ENCODE measurements around the gene PDE11A. TPM values are rescaled to one million over a fixed set of nuclear protein-coding genes. Genes with fewer than 3 reads are reported as not detected.
"Not testable (repeated sequence)": the region's sequence is repeated elsewhere in the genome, so short reads cannot be mapped to it uniquely, and the experiment has no call there.

The PDE11A gene
- total RNA-seq, 4 donors from 2014 or later: 0.11 to 1.2 (median 0.26) TPM

DNA sequence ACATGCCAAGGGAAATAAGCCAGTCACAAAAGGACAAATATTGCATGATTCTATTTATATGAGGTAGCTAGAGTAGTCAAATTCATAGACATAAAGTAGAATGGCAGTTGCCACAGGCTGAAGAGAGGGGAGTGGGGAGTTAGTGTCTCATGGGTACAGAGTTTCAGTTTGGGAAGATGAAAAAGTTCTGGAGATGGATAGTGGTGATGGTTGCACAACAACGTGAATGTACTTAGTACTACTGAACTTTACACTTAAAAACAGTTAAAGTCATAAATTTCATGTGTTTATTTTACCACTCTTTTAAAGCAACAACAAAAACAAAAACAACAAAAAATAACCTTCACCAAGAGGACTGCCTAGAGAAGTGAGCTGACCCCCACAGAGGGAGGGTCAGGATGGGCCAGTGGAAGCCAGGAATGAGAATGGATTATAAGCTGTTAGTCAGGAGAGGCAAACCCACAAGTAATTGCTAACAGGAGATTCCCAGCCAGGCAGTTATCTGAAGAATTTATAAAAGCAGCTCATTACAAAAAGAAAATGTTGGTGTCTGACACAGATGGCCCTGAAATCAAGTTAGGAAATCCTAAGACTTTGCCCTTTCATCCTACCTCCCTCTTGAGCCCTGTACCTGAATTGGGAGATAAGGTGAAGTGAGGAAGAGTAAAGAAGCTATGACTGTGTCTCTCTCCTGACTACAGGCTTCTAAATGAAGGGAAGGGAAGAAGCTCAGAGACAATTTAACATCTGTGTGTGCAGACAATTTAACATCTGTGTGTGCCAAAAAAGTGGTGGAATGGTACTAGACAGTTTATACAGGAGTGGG lies 263.4 kb downstream of the PDE11A start:
- H3K4me3 ChIP-seq (ENCODE audit: low read depth, poor library complexity, severe bottlenecking): no peak overlapping the region
- TF ChIP-seq POLR2A (IDR thresholded peaks at IDR 0.05): no peak
- 76 to 81% methylated on average over 1 of the region's 1 CpG for WGBS, 2 donors
- intact Hi-C loops (cut with DNase I; ENCODE audit: low total_unique reads): no loop called here
- no peak for DNase-seq (ENCODE audit: low spot score in 2 of 2)

DNA sequence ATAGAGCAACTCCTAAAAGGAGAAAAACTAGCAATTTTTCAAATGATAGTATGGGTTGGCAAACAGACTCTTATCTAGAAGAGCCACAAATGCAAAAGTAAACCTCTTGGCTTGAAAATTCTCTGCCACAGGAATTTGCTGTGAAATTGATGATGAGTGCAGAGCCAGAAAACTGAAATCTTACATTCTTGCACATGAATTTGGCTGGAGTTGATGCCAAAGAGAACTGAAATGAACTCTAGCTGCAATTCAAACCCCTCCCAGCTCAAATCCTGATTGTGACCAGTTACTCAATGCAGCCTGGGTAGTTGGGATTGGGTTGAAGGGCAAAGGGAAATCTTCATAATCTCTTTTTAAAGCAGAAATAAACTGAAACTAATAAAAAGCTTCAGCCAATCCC lies 266.6 kb downstream of the PDE11A start:
- no peak for TF ChIP-seq POLR2A (IDR thresholded peaks at IDR 0.05)
- TF ChIP-seq, protein P1, sequence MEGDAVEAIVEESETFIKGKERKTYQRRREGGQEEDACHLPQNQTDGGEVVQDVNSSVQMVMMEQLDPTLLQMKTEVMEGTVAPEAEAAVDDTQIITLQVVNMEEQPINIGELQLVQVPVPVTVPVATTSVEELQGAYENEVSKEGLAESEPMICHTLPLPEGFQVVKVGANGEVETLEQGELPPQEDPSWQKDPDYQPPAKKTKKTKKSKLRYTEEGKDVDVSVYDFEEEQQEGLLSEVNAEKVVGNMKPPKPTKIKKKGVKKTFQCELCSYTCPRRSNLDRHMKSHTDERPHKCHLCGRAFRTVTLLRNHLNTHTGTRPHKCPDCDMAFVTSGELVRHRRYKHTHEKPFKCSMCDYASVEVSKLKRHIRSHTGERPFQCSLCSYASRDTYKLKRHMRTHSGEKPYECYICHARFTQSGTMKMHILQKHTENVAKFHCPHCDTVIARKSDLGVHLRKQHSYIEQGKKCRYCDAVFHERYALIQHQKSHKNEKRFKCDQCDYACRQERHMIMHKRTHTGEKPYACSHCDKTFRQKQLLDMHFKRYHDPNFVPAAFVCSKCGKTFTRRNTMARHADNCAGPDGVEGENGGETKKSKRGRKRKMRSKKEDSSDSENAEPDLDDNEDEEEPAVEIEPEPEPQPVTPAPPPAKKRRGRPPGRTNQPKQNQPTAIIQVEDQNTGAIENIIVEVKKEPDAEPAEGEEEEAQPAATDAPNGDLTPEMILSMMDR (IDR thresholded peaks at IDR 0.05): no peak
- H3K4me3 ChIP-seq (ENCODE audit: low read depth, poor library complexity, severe bottlenecking): no peak overlapping the region
- DNase-seq (ENCODE audit: low spot score in 2 of 2): no peak
- intact Hi-C loops (cut with DNase I; ENCODE audit: low total_unique reads): no loop called here

- H3K4me3 ChIP-seq (ENCODE audit: low read depth, poor library complexity, severe bottlenecking): no peak overlapping the region
- intact Hi-C loops (cut with DNase I; ENCODE audit: low total_unique reads): no loop called here
- 27 to 48% methylated on average over 1 of the region's 1 CpG for WGBS, 2 donors
- TF ChIP-seq POLR2A (IDR thresholded peaks at IDR 0.05): no peak
- TF ChIP-seq, protein P1 (IDR thresholded peaks at IDR 0.05): no peak
- no peak for DNase-seq (ENCODE audit: low spot score in 2 of 2)
Measured at GRCh38 chr2:177799531-177799930, 273.0 kb downstream of the PDE11A start.

- 16 to 28% methylated on average over 1 of the region's 1 CpG for WGBS, 2 donors
- no peak overlapping the region for H3K4me3 ChIP-seq (ENCODE audit: low read depth, poor library complexity, severe bottlenecking)
- intact Hi-C loops (cut with DNase I; ENCODE audit: low total_unique reads): no loop called here
- no peak for DNase-seq (ENCODE audit: low spot score in 2 of 2)
- TF ChIP-seq, protein P1 (IDR thresholded peaks at IDR 0.05): no peak
- TF ChIP-seq POLR2A (IDR thresholded peaks at IDR 0.05): no peak
Measured at GRCh38 chr2:177797808-177798207, 274.8 kb downstream of the PDE11A start.

GRCh38 chr2:177796654-177797415 lies 275.7 kb downstream of the PDE11A start:
- intact Hi-C loops (cut with DNase I; ENCODE audit: low total_unique reads): no loop called here
- TF ChIP-seq POLR2A (IDR thresholded peaks at IDR 0.05): no peak
- TF ChIP-seq, protein P1 (IDR thresholded peaks at IDR 0.05): no peak
- 72 to 86% methylated on average over 4 of the region's 4 CpGs for WGBS, 2 donors
- DNase-seq (ENCODE audit: low spot score in 2 of 2): no peak
- no peak overlapping the region for H3K4me3 ChIP-seq (ENCODE audit: low read depth, poor library complexity, severe bottlenecking)

- TF ChIP-seq POLR2A (IDR thresholded peaks at IDR 0.05): no peak
- TF ChIP-seq, protein P1 (IDR thresholded peaks at IDR 0.05): no peak
- no peak overlapping the region for H3K4me3 ChIP-seq (ENCODE audit: low read depth, poor library complexity, severe bottlenecking)
- 96% methylated on average over 2 of the region's 2 CpGs for WGBS, 2 donors
- intact Hi-C loops (cut with DNase I; ENCODE audit: low total_unique reads): no loop called here
- no peak for DNase-seq (ENCODE audit: low spot score in 2 of 2)
Measured at GRCh38 chr2:177796011-177796410, 276.6 kb downstream of the PDE11A start.

DNA sequence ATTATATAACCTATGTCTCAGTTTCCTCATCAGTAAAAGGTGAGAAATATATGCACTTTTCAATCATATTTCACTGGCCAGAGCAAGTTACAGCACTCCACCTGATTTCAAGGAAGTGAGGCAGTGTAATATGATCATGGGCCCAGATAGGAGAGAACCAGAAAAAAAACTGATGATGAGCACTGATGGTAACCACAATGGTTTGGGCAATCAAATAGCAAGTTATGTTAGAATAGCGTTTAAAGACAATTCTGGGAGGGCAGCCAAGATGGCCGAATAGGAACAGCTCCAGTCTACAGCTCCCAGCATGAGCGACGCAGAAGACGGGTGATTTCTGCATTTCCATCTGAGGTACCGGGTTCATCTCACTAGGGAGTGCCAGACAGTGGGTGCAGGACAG lies 287.4 kb downstream of the PDE11A start:
- DNase-seq (ENCODE audit: low spot score in 2 of 2); H3K4me3 ChIP-seq (ENCODE audit: low read depth, poor library complexity, severe bottlenecking); intact Hi-C loops (cut with DNase I; ENCODE audit: low total_unique reads): not testable (repeated sequence)
- 52 to 65% methylated on average over 6 of the region's 6 CpGs for WGBS, 2 donors

All from lower leg skin (tissue), 4 donors.